NCI-H524 treated with DMSO at 0.1 percent for 48 hours (cell line): ENCODE data around the gene INSIG2.
A peak's percentile ranks its signal among the peaks of the same experiment; 100 is the strongest.

ENCODE experiments used
- DNase-seq: peaks from one replicate; lab custom pipeline; 2025; lab: John Stamatoyannopoulos, UW

The INSIG2 gene

GRCh38 chr2:118088051-118089024 lies at the start of gene INSIG2:
TSS of gene INSIG2 (plus strand) at chr2:118088471. CDS start at chr2:118096557, 8,086 bp downstream.
- peak; percentile 93 for DNase-seq

GRCh38 chr2:118040891-118041290 lies 47.4 kb upstream of the INSIG2 start:
- DNase-seq = no peak

- no peak for DNase-seq
These were observed 44.1 kb upstream of the INSIG2 start for GRCh38 chr2:118044103-118044716.

- no peak for DNase-seq
These were observed 43.4 kb upstream of the INSIG2 start for GRCh38 chr2:118044854-118045253.

- DNase-seq = no peak
These were observed 43.0 kb upstream of the INSIG2 start for GRCh38 chr2:118045286-118045685.

- DNase-seq = no peak
These were observed 41.5 kb upstream of the INSIG2 start for GRCh38 chr2:118046634-118047210.

GRCh38 chr2:118047380-118047826 lies 40.9 kb upstream of the INSIG2 start:
- DNase-seq = no peak

GRCh38 chr2:118048401-118048800 lies 39.9 kb upstream of the INSIG2 start:
- DNase-seq = no peak

- DNase-seq = no peak
These were observed 39.0 kb upstream of the INSIG2 start for GRCh38 chr2:118049140-118049815.

GRCh38 chr2:118049816-118050140 lies 38.5 kb upstream of the INSIG2 start:
- no peak for DNase-seq

GRCh38 chr2:118050386-118050785 lies 37.9 kb upstream of the INSIG2 start:
- DNase-seq = no peak

- no peak for DNase-seq
These were observed 37.3 kb upstream of the INSIG2 start for GRCh38 chr2:118050974-118051373.

- DNase-seq = no peak
These were observed 36.4 kb upstream of the INSIG2 start for GRCh38 chr2:118051826-118052358.

- DNase-seq = no peak
These were observed 35.8 kb upstream of the INSIG2 start for GRCh38 chr2:118052474-118052873.

GRCh38 chr2:118053681-118054080 lies 34.6 kb upstream of the INSIG2 start:
- DNase-seq = no peak

GRCh38 chr2:118054213-118055008 lies 33.9 kb upstream of the INSIG2 start:
- DNase-seq = no peak

GRCh38 chr2:118055512-118056164 lies 32.6 kb upstream of the INSIG2 start:
- DNase-seq = no peak

- DNase-seq = no peak
These were observed 32.1 kb upstream of the INSIG2 start for GRCh38 chr2:118056165-118056534.

GRCh38 chr2:118056801-118057200 lies 31.5 kb upstream of the INSIG2 start:
- no peak for DNase-seq

- DNase-seq = no peak
These were observed 29.3 kb upstream of the INSIG2 start for GRCh38 chr2:118058951-118059350.
